Activated naive CD8-positive, alpha-beta T cell treated with anti-CD3 and anti-CD28 coated beads for 36 hours (primary cell): ENCODE measurements around the gene MPO. TPM values are rescaled to one million over a fixed set of nuclear protein-coding genes. Genes with fewer than 3 reads are reported as not detected.

Experiments used
- DNase-seq: peaks from one replicate; pipeline ENCODE4 v3.0.0; 2021
- H3K27ac Mint-ChIP-seq: one replicate; pipeline ENCODE4 v1.8.0; 2022; ENCODE audit warnings: mild to moderate bottlenecking, moderate library complexity, mixed read lengths
- H3K27me3 Mint-ChIP-seq: one replicate; pipeline ENCODE4 v1.8.0; 2022; ENCODE audit warnings: mild to moderate bottlenecking, mixed read lengths
- H3K36me3 Mint-ChIP-seq: one replicate; pipeline ENCODE4 v1.8.0; 2021; ENCODE audit warnings: mild to moderate bottlenecking, mixed read lengths
- H3K4me1 Mint-ChIP-seq: one replicate; pipeline ENCODE4 v1.8.0; 2021; ENCODE audit warnings: mixed read lengths
- H3K4me3 Mint-ChIP-seq: one replicate; pipeline ENCODE4 v1.8.0; 2022; ENCODE audit warnings: mild to moderate bottlenecking, moderate library complexity, mixed read lengths
- H3K9me3 Mint-ChIP-seq: one replicate; pipeline ENCODE4 v1.8.0; 2022; ENCODE audit warnings: mixed read lengths
- total RNA-seq, 2 experiments: library from RNA; stranded (reverse); gene quantifications; one replicate each; pipeline ENCODE4 v1.2.3, GENCODE V29; 2021

Gene MPO
- total RNA-seq, 2 experiments from 2014 or later, result not detected

GRCh38 chr17:58323366-58324055, 42.8 kb upstream of the MPO start:
- no peak overlapping the region for H3K27ac Mint-ChIP-seq
- peaks cover 11% of the 10 kb centered on the region for H3K27me3 Mint-ChIP-seq
- no peaks in the 10 kb centered on the region for H3K9me3 Mint-ChIP-seq
- no peak overlapping the region for H3K4me3 Mint-ChIP-seq
- H3K36me3 Mint-ChIP-seq, result peaks cover 7% of the 10 kb centered on the region
- no peak for DNase-seq
- H3K4me1 Mint-ChIP-seq, result peaks cover 25% of the 10 kb centered on the region

DNA sequence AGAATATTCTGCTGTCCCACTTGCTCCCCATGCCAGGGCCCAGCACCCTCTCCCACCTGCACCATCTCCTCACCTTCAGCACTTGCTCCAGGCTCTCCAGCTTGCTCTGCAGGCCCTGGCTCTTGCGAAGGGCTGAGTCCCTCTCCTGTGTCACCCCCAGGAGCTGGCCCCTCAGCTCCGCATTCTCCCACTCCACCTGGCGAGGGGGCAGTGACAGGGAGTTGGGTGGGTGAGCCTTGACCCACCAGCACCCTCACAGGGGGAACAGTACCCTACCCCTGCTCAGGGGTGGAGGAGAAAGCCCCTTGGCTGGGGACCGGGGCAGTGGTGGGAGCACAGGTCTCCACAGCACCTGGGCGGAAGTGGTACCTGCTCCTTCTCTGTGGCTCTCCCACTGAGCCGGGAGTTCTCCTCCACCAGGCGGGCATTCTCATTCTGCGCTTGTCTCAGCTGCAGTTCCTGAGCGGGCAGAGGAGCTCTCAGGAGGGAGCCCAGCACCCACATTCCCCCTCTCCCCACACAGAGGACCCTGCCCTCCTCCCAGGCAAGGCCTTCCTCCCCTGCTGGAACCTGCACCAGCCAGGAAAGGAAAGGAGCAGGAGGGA, 41.9 kb upstream of the MPO start:
- Mint-ChIP-seq H3K9me3 (no peaks in the 10 kb centered on the region), H3K4me1 (peaks cover 24% of the 10 kb centered on the region)

DNA sequence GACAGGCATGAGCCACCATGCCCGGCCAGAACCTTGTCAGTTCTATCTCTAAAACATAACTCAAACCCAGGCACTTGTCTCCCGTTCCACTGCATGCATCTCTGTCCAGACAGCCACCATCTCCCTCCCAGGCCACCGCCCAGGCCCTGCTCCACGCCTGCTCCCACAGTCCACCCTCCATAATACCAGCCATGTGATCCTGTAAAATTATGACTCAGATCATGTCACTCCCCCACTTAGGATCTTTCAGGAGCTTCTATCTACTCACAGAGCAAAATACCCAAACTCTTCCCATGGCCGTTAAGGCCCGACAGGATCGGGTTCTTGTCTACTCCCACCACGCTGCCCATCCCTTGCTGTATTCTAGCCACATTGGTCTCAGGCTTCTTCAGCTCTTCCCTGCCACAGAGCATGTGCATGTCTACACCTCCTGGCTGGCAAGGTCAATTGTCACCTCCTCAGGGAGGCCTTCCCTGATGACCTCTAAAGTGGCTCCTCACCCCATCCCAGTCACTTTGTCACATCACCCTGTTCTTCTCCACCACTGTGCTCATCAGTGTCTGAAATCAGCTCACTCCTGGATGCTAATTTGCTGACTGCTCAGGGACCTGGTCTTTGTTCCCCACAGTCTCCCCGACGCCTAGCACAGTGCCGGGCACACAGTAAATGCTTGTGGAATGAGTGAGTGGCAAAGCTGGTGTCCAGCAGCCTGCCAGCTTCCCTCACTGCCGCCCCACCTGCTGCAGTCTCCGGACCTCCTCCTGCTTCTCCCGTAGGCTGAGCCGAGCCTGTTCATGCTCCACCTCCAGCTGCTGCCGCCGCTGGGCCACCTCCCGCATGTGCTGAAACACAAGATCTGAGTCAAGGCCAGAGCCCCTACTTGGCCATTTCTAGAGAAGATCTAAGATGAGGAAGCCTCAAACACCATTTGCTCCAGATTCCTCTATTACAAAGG, 41.1 kb upstream of the MPO start:
- H3K36me3 Mint-ChIP-seq, result peaks cover 3% of the 10 kb centered on the region
- DNase-seq, result no peak
- H3K4me3 Mint-ChIP-seq, result no peak overlapping the region
- peaks cover 4% of the 10 kb centered on the region for H3K27me3 Mint-ChIP-seq
- no peak overlapping the region for H3K27ac Mint-ChIP-seq
- no peaks in the 10 kb centered on the region for H3K9me3 Mint-ChIP-seq
- H3K4me1 Mint-ChIP-seq, result peaks cover 26% of the 10 kb centered on the region

More for the DNA sequence above, 41.9 kb upstream of the MPO start:
- H3K27me3 Mint-ChIP-seq, result peaks cover 4% of the 10 kb centered on the region
- no peak overlapping the region for H3K4me3 Mint-ChIP-seq
- H3K27ac Mint-ChIP-seq, result no peak overlapping the region
- H3K36me3 Mint-ChIP-seq, result peaks cover 3% of the 10 kb centered on the region
- no peak for DNase-seq

- Mint-ChIP-seq H3K4me3 (no peak overlapping the region), H3K4me1 (peaks cover 19% of the 10 kb centered on the region), H3K36me3 (peaks cover 3% of the 10 kb centered on the region), H3K27ac (no peak overlapping the region), H3K27me3 (no peaks in the 10 kb centered on the region), H3K9me3 (no peaks in the 10 kb centered on the region)
- DNase-seq, result no peak
Measured at GRCh38 chr17:58320570-58321323, 40.0 kb upstream of the MPO start.

GRCh38 chr17:58320163-58320558, 39.4 kb upstream of the MPO start:
- H3K27me3 Mint-ChIP-seq, result no peaks in the 10 kb centered on the region
- peaks cover 3% of the 10 kb centered on the region for H3K36me3 Mint-ChIP-seq
- no peak overlapping the region for H3K27ac Mint-ChIP-seq
- peaks cover 15% of the 10 kb centered on the region for H3K4me1 Mint-ChIP-seq
- DNase-seq, result no peak
- no peak overlapping the region for H3K4me3 Mint-ChIP-seq
- H3K9me3 Mint-ChIP-seq, result no peaks in the 10 kb centered on the region

DNA sequence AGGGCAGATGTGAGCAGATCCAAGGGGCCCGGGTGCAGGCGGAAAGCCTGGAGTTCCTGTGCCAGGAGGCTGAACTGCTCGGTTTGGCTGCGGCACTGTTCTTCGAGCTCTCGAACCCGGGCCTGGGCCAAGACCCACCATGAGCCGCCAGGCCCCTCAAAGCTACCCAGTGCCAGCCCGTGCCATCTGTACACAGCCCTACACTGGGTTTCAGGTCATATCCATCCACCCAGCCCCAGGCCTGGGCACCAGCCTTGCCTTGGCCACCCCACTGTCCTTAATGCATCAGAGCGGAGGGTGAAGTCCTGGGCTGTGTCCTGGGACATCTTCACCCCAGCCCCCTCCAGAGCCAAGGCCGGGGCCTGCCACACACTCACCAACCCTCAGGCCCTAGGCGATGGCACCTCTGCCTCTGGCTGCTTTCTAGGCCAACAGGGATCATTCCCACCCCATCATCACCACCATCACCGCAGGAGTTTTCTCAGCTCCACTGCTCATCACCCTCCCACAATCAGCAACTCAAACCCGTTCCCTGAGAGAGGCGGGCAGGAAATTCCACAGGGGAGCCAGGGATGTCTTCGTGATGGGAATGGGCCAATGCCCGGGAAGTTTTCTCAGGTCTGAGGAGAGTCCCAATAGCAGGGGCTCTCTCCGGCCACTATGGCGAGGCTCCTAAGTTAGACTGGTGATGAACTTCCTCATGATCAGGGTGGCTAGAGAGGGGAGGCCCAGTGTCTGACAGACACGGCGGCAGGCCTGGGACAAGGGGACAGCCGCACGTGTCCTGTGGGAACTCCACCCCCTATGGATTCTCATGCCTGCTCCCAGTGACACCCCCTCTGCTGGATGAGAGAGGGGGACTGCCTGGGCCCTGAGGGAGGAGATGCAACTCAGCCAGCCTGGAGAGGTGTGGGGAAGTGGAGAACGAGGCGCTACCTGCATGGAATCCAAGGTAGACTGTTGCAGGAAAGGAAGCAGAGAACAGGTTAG, 38.7 kb upstream of the MPO start:
- Mint-ChIP-seq H3K27me3 (no peaks in the 10 kb centered on the region), H3K27ac (no peak overlapping the region), H3K36me3 (peaks cover 3% of the 10 kb centered on the region), H3K4me1 (peaks cover 14% of the 10 kb centered on the region), H3K9me3 (no peaks in the 10 kb centered on the region), H3K4me3 (no peak overlapping the region)
- DNase-seq, result no peak

DNA sequence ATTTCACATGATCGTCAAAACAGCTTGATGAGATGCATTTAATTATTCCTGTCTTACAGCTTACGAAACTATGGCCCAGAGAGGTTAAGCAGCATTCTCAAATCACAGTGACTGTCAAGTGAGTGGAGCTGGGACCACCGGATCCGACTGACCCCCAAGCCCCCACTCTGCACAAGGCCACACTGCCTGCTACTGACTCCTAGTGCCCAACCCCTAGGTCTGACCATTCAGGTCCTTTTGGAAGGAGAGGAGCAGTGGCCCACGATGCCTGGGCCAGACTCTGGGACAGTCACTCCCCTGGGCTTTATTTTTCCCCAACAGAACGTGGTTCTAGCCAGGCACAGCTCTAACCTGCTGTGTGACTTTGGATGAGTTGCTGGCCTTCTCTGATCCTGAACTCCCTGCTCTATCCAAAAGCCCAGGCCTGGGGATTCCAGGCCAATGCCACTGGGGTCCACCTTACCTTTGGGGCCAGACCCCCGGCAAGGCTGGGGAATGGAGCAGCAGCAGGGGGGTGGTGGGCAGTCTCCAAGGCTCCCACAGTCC, 38.0 kb upstream of the MPO start:
- peaks cover 3% of the 10 kb centered on the region for H3K36me3 Mint-ChIP-seq
- no peak for DNase-seq

GRCh38 chr17:58318065-58318481, 37.3 kb upstream of the MPO start:
- H3K27ac Mint-ChIP-seq, result peak overlapping the region; percentile 84

More for the DNA sequence above, 38.0 kb upstream of the MPO start:
- H3K4me3 Mint-ChIP-seq, result no peak overlapping the region
- no peak overlapping the region for H3K27ac Mint-ChIP-seq
- peaks cover 14% of the 10 kb centered on the region for H3K4me1 Mint-ChIP-seq
- H3K9me3 Mint-ChIP-seq, result no peaks in the 10 kb centered on the region
- H3K27me3 Mint-ChIP-seq, result no peaks in the 10 kb centered on the region

DNA sequence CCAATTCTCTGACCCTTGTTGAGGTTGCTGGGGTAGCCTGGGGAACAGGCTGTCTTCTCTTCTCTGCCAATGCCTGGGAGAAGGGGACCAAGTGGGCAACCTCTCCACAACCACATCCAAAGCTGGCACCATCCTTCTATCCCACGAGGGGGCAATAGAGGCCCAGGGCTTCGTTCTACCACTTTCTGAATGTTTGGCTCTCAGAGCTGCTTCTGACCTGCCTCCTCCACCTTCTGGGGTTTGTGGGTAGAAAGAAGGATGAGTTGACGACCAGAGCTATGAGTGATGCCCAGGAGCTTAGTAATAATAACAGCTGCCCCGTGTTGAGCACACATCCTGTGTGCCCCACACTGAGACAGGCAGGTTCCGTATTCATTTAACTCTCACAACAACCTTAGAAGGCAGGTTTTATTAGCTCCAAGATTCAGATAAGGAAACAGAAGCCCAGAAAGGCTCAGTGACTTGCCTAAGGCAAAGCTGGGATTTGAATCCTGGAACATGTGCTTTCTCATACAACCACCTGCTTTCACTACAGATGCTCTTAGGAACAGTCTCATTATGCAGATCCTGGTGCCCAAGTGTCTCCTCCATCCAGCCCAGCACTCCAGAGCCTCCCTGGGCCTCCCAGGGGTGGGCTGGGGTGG, 36.8 kb upstream of the MPO start:
- Mint-ChIP-seq H3K4me1 (peaks cover 14% of the 10 kb centered on the region), H3K4me3 (peak overlapping the region; percentile 12), H3K27me3 (no peaks in the 10 kb centered on the region)

More at GRCh38 chr17:58318065-58318481, 37.3 kb upstream of the MPO start:
- no peak for DNase-seq
- Mint-ChIP-seq H3K27me3 (no peaks in the 10 kb centered on the region), H3K4me3 (no peak overlapping the region), H3K9me3 (no peaks in the 10 kb centered on the region), H3K36me3 (no peaks in the 10 kb centered on the region), H3K4me1 (peaks cover 14% of the 10 kb centered on the region)

DNA sequence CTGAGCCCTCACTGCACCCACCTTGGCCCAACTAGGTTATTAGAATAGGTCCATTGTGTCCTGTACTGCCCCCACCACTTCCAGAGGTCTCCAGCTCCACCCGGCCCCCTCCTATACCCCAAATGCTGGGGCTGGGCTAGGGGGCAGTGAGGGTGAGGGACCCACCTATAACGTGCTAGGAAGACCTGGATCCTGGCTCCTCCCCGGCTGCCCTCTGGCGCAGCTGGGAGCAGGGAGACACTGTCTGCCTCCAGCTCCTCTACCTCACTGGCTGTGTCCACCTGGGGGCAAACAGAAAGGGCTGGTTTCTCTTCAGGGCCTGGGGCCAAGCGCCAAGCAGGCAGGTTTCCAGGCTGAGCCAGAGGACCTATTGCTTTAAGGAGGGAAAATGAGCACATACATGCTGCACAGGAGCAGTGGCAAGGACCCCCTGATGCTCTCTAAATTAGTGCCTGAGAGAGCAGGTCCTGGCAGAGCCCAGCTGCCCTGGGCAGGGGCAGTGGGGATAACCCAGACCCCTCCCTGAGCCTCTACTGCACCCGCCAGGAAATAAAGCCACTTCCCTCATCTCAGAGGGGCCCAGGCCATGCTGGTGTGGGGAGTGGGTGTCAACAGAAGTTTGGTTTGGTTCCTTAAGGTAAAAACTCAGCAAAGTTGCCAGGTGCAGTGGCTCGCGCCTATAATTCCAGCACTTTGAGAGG, 35.7 kb upstream of the MPO start:
- Mint-ChIP-seq H3K9me3 (no peaks in the 10 kb centered on the region), H3K27me3 (no peaks in the 10 kb centered on the region), H3K27ac (no peak overlapping the region)

More for the DNA sequence above, 36.8 kb upstream of the MPO start:
- Mint-ChIP-seq H3K27ac (peak overlapping the region; percentile 84), H3K9me3 (no peaks in the 10 kb centered on the region), H3K36me3 (no peaks in the 10 kb centered on the region)
- peak; percentile 75 for DNase-seq

DNA sequence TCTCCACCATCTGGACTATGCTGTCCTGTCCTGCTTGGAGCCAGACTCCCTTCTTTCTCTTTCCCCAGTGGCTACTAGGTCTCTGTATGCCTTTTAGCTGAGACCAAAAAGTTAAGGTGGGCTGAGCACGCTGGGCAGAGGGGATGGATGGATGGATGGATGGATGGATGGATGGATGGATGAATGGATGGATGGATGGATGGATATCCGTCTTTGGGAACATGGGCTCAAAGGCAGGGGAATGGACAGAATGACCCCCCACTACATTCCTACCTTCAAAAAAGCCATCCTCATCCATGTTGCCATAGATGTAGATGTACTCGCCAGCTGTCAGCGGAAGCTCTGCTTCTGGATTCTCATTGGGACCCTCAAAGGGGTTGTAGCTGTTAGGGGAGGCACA, 35.0 kb upstream of the MPO start:
- H3K27me3 Mint-ChIP-seq, result no peaks in the 10 kb centered on the region
- peaks cover 12% of the 10 kb centered on the region for H3K4me1 Mint-ChIP-seq
- H3K9me3 Mint-ChIP-seq, result no peaks in the 10 kb centered on the region
- H3K4me3 Mint-ChIP-seq, result no peak overlapping the region
- no peak overlapping the region for H3K27ac Mint-ChIP-seq
- no peak for DNase-seq
- no peaks in the 10 kb centered on the region for H3K36me3 Mint-ChIP-seq

More for the DNA sequence above, 35.7 kb upstream of the MPO start:
- Mint-ChIP-seq H3K36me3 (no peaks in the 10 kb centered on the region), H3K4me1 (peaks cover 12% of the 10 kb centered on the region), H3K4me3 (no peak overlapping the region)
- no peak for DNase-seq

GRCh38 chr17:58315281-58315711, 34.6 kb upstream of the MPO start:
- no peaks in the 10 kb centered on the region for H3K36me3 Mint-ChIP-seq
- H3K27me3 Mint-ChIP-seq, result no peaks in the 10 kb centered on the region
- no peak overlapping the region for H3K4me3 Mint-ChIP-seq
- no peaks in the 10 kb centered on the region for H3K9me3 Mint-ChIP-seq
- no peak overlapping the region for H3K27ac Mint-ChIP-seq
- no peak for DNase-seq
- peaks cover 12% of the 10 kb centered on the region for H3K4me1 Mint-ChIP-seq

DNA sequence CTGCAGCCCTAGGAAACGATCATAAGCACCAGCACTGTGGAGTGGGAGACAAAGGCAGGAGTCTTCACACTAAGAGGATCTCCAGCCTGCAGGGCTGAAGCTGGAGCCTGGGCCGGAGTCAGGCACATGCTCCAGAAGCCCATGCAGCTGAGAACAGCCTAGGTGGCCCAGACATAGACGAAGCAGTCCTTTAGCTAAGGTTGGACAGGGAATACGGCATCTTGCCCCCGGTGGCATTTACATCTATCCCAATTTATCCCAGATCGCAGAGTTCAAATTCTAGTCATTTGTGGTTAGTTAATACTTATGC, 33.9 kb upstream of the MPO start:
- Mint-ChIP-seq H3K36me3 (no peaks in the 10 kb centered on the region), H3K9me3 (no peaks in the 10 kb centered on the region), H3K4me3 (no peak overlapping the region), H3K27ac (no peak overlapping the region), H3K4me1 (peaks cover 12% of the 10 kb centered on the region), H3K27me3 (no peaks in the 10 kb centered on the region)
- no peak for DNase-seq
